ENCODE data around the gene RGS6.

DNA sequence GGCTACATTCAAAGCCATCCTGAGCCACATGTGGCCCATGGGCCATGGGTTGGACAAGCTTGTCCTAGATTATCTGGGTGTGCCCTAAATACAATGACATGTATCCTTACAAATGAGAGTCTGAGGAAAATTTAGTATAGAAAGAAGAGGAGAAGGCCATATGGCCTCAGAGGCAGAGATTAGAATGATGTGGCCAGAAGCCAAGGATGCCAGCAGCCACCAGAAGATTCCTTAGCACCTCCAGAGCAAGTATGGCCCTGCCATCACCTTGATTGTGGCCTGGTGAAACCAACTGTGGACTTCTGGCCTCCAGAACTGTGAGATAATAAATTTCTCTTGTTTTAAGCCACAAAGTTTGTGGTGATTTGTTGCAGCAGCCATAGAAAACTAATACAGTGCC, 436.9 kb downstream of the RGS6 start:
- TF ChIP-seq RCOR1 (IDR thresholded peaks at IDR 0.05; ENCODE audit: insufficient replicate concordance, low read length), result no peak
- TF ChIP-seq CEBPB (IDR thresholded peaks at IDR 0.05; ENCODE audit: low read depth, low read length), result no peak
- no peak for TF ChIP-seq CTCF (conservative IDR thresholded peaks at IDR 0.05; ENCODE audit: low read depth, low read length)
- TF ChIP-seq SMC3 (IDR thresholded peaks at IDR 0.05; ENCODE audit: low read depth, low read length), result no peak
- no peak for TF ChIP-seq RFX5 (IDR thresholded peaks at IDR 0.05; ENCODE audit: low read depth, low read length)
- no peak for TF ChIP-seq MXI1 (IDR thresholded peaks at IDR 0.05; ENCODE audit: borderline replicate concordance, low read depth, low read length)
- TF ChIP-seq POLR2A (IDR thresholded peaks at IDR 0.05; ENCODE audit: low read depth, low read length), result no peak
- no peak for TF ChIP-seq MAZ (IDR thresholded peaks at IDR 0.05; ENCODE audit: borderline replicate concordance, low read depth, low read length)
- no peak for TF ChIP-seq USF2 (IDR thresholded peaks at IDR 0.05; ENCODE audit: low read depth, low read length)
- no peak for TF ChIP-seq FOS (IDR thresholded peaks at IDR 0.05; ENCODE audit: low read depth, low read length)
- no peak for TF ChIP-seq RAD21 (IDR thresholded peaks at IDR 0.05; ENCODE audit: low read length)
- TF ChIP-seq CHD1 (IDR thresholded peaks at IDR 0.05; ENCODE audit: low read depth, low read length), result no peak
